H1 (cell line): Measurements from ENCODE around the gene BUD23. TPM values are rescaled to one million over a fixed set of nuclear protein-coding genes. Genes with fewer than 3 reads are reported as not detected.

Source experiments
- ASH2L ChIP-seq: fragments of 200-600, 300-600 bp; sonication (generic); IDR thresholded peaks from one replicate; pipeline ENCODE4 v1.7.1; 2017; ENCODE audit warnings: low read length
- ATF3 ChIP-seq: IDR thresholded peaks from 2 replicates; pipeline ENCODE4 v1.6.1; 2011; ENCODE audit warnings: low read depth, mild to moderate bottlenecking, low read length; ENCODE audit not compliant: insufficient read depth
- CHD2 ChIP-seq: IDR thresholded peaks from 2 replicates; pipeline ENCODE4 v1.6.1; 2012; ENCODE audit warnings: low read length, improper control_type of control experiment
- CHD7 ChIP-seq: fragments of 300-600 bp; sonication (generic); IDR thresholded peaks from 2 replicates; pipeline ENCODE4 v1.7.1; 2012; ENCODE audit warnings: low read length, moderate library complexity, mild to moderate bottlenecking, inconsistent platforms; ENCODE audit not compliant: insufficient replicate concordance
- EP300 ChIP-seq, 2 experiments: IDR thresholded peaks; 1 replicate in 1 of 2; 2 replicates in 1 of 2; pipeline ENCODE4 v1.6.1; 2011 to 2012; ENCODE audit warnings: low read depth in 2 of 2, low read length in 2 of 2, mild to moderate bottlenecking in 2 of 2, borderline replicate concordance in 1 of 2, inconsistent platforms in 1 of 2, moderate library complexity in 1 of 2
- JUND ChIP-seq: IDR thresholded peaks from 2 replicates; pipeline ENCODE4 v1.6.1; 2011; ENCODE audit warnings: mild to moderate bottlenecking, improper control_type of control experiment, low read length
- KDM1A ChIP-seq: fragments of 200-600, 300-600 bp; sonication (generic); IDR thresholded peaks from 2 replicates; pipeline ENCODE4 v1.7.1; 2016; ENCODE audit warnings: mild to moderate bottlenecking, low read length, borderline replicate concordance
- PHF8 ChIP-seq: fragments of 200-600 bp; sonication (generic); conservative IDR thresholded peaks from 2 replicates; pipeline ENCODE4 v1.7.1; 2012; ENCODE audit warnings: low read depth, mild to moderate bottlenecking, inconsistent platforms, low read length, moderate library complexity
- RAD21 ChIP-seq, 2 experiments: IDR thresholded peaks in 1 of 2; conservative IDR thresholded peaks in 1 of 2; 2 replicates each; pipeline ENCODE4 v1.6.1; 2011; ENCODE audit warnings: low read depth in 2 of 2, low read length in 2 of 2, improper control_type of control experiment in 1 of 2, inconsistent platforms in 1 of 2, mild to moderate bottlenecking in 1 of 2, moderate library complexity in 1 of 2
- RFX5 ChIP-seq: IDR thresholded peaks from 2 replicates; pipeline ENCODE4 v1.6.1; 2011; ENCODE audit warnings: low read depth, low read length, improper control_type of control experiment, borderline replicate concordance
- SUZ12 ChIP-seq: fragments of 200-600 bp; sonication (generic); IDR thresholded peaks from 2 replicates; pipeline ENCODE4 v1.6.1; 2012; ENCODE audit warnings: mild to moderate bottlenecking, inconsistent platforms, low read length, moderate library complexity, mixed read lengths
- polyA plus RNA-seq, 7 experiments: library from polyadenylated mRNA; depleted of rRNA in 3 of 7; stranded (reverse) in 5 of 7; unstranded in 2 of 7; fragments of >200 nt in 5 of 7; fragments of 200-250 nt in 2 of 7; gene quantifications; 1 replicate in 5 of 7; 2 replicates in 1 of 7; 4 replicates in 1 of 7; pipeline versions ENCODE4 v1.2.1 to v1.2.3, GENCODE V29; 2011 to 2013; ENCODE audit warnings: missing spikeins in 2 of 7, mixed read lengths in 2 of 7
- total RNA-seq: library from RNA; stranded (reverse); fragmentation: NEBNext Ultra II Directional; extraction: Animal tissue kit (Norgen Biotek cat#: 25700); gene quantifications from 2 replicates; pipeline ENCODE4 v1.2.1, GENCODE V29; 2021

Gene BUD23
- total and polyA plus RNA-seq, 2 of the 8 experiments (the other 6 are each of a cell fraction or from before 2014, with no cell fraction given) = 72.3 to 78.4 TPM

- TF ChIP-seq CHD7 (no peak), CHD2 (no peak), RAD21 (IDR thresholded peaks at IDR 0.05 in 1 of 2, conservative IDR thresholded peaks at IDR 0.05 in 1 of 2; ENCODE audit: low read depth in 2 of 2, low read length in 2 of 2) (no peak), SUZ12 (no peak), RFX5 (no peak), EP300 (IDR thresholded peaks at IDR 0.05; ENCODE audit: borderline replicate concordance in 1 of 2, low read depth in 2 of 2, low read length in 2 of 2) (no peak), PHF8 (no peak), KDM1A (no peak), JUND (no peak), ASH2L (no peak), ATF3 (no peak)
Measured at GRCh38 chr7:73735528-73735905, 52.1 kb downstream of the BUD23 start (continued).
